Glomerular visceral epithelial cell (primary cell): ENCODE data around the gene COL4A4.
A peak's percentile ranks its signal among the peaks of the same experiment; 100 is the strongest.

Experiments
- DNase-seq: peaks from one replicate; pipeline ENCODE4 v3.0.0-alpha.2; 2016; ENCODE audit errors: extremely low spot score

Gene COL4A4

DNA sequence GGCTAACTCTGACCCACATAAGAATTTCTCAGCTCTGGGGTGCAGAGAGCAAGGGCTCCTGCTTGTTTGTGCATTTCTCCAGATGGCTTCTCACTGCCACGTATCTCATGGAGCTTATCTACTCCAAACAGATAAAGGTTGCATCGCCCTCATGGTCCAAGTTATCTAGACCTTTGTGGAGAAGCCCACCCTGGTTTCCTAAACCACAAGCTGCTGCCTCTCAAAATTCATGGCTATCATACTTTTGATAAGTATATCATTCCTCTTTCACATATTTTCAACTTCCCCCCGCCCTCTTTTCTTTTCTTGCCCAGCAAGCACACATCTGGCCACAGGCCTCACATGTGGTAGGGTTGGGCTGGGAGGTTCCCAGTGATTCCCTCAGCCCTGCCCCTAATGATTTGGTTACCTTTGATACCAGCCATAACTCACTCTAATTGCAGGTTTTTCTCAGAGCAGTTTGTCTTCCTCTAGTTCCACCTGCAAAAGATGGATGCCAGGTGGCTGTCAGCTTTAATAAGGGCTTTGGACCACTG is 182.1 kb downstream of the COL4A4 start:
- DNase-seq, result no peak

DNA sequence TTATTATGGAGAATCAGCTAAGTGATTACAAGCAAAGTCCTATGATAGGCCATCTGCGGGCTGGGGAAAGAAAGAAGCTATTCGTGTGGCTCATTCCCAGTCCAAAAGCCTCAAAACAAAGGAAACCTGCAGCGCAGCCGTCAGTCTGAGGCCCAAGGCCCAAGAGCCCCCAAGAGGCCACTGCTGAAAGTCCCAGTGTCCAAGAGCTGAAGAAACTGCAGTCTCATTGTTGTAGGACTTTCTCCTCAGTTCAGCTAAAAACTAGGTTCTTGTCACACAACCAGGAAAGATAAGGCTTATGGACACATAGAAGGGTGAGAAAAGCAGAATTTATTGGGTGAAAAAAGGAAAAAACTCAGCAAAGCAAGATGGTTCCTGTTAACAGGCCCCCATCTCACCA is 185.0 kb downstream of the COL4A4 start:
- no peak for DNase-seq

DNA sequence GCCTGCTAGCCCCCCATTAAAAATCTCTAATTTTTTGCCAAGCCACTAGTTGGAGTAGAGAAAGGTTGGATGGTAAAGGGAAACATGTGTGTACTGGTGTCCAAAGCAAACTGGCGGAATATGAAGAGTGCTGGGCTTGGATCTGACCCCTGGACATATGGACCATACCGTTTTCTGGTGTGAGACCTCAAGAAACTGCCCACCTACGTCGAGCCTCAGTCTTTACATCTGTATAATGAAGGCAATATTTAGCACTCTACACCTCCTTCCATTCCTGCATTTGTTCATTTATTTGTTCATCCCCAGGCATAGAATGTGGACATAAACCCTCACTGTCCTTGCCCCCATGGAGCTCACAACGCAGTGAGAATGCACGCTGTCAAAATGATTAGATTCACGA is 185.7 kb downstream of the COL4A4 start:
- no peak for DNase-seq

DNA sequence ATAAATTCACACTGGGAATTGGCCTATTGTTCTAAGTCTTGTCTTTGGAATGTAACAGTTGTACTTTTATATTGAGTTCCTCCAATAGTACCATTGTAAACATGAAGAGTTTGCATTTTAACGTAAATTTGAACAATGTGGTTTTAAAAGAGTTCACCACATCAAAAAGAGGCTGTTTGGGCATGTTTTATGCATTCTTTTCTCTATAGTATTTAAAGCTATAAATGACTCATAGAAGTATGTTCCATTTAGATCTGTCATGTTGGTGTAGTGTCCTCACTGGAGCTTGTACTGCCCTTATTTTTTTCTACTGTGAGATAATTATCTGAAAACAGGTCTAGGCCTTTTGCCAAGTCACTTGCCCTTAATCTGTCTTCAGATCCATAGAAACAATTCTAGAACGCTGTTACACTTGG is 186.2 kb downstream of the COL4A4 start:
- DNase-seq, result peak; percentile 40

DNA sequence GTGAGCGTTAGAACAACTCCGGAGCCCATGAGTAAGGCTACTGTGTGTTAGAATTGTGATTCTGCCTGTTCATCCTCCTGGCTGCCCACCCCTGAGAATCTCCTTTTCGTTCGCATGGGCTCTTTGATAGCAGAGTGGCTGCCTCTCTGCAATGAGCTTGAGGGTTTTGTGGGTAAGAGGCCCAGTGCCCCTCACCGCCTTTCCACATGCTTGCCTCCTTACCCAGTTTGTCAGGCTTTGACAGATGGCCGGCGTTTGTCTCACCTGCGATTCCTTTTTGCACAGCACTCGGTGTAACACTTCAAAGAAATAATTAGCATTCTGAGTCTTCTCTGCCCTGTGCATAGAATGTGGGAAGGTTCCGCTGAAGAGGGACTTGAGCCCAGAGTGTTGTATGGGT is 190.2 kb downstream of the COL4A4 start:
- no peak for DNase-seq

DNA sequence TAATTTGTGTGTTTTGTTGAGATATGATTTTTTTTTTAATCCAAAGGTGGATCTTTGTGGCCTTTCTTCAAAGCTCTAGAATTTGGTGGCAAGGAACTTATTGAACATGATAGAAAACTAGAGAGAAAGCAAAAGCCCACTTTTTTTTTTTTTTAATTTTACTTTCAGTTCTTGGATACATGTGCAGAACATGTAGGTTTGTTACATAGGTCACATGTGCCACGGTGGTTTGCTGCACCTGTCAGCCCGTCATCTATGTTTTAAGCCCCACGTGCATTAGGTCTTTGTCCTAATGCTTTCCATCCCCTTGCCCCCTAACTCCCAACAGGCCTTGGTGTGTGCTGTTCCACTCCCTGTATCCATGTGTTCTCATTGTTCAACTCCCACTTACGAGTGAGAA is 192.2 kb downstream of the COL4A4 start:
- DNase-seq, result no peak

DNA sequence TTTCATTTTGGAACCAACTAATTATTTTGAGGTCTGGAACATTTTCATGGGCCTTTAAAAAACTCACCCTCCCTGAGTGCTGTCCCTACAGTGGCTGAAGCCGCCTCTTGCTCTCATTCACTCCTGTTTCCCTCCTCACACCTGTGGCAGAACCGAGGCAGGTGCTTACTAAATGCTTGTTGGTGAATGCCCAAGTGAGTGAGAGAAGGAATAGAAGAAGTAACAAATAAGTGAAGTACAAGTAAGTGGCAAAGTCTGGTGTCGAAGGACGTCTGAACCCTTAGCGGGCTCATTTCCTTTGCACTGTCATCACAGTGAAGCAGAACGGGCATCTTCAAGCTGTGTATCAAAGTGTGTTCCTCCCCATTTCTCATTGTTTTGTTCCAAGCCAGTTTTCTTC is 192.9 kb downstream of the COL4A4 start:
- DNase-seq, result no peak

DNA sequence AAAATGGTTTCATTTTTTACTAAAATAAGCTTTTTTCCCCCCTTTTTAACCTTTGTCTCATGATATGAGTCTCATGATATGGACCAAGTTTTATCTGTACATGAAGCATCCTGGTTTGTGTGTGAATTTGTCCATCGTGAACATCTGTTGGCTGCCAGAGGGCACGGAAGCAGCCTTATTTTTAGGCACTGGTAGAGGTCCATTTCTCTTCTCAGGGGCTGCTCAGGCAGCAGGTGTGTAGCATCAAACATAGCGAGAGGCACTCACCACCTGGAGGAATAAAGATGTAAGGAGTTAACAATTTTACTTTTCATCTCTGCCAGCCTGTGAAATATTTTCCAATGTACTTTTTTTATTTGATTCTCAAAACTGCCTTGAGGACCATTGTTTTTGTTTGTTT is 193.6 kb downstream of the COL4A4 start:
- DNase-seq, result no peak

DNA sequence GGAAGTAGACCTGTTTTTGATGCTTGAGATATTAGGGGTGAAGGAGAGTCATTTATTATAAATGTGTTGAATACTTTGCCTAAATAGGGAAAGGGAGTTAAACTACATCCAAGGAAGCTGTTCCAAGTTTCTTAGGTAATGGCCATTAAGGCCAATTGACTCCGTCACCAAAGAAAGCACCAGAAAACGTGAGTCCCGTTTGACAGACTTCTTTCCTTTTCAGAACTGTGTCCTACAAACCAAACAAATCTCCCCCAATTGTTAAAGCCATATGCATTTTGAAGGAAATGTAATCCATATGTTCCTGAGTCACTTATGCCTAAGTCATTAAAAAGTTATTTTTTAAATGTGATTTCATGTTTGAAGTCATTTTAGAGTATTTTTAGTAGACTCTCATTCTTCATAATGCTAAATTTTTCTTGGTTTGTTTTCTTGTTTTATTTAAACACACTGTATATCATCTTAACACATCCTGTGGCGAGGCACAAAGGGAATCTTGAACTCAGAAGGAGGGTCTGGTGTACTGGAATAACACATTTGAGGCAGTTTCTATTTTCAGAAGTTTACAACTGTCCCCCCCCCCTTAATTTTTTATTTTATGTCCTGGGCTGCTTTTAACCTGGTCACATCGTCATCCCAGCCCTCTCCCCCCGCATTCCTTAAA is 194.5 kb downstream of the COL4A4 start:
- no peak for DNase-seq

DNA sequence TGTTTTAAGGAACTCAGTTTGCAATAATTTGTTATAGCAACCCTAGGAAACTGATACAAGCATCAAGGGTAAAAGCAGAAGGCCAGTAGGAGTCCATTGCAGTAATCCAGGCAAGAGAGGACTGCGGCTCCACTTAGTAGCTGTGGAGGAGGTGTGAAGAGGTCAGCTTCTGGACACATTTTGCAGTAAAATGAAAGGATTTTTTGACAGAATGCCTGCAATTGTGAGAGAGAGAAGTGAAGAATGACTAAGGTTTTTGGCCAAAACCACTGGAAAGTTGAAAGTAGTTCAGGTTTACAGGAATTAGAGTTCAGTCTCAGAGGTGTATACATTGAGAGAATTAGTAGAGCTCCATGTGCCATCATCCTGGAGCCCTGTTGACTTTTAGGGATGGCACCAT is 198.6 kb downstream of the COL4A4 start:
- DNase-seq, result no peak

DNA sequence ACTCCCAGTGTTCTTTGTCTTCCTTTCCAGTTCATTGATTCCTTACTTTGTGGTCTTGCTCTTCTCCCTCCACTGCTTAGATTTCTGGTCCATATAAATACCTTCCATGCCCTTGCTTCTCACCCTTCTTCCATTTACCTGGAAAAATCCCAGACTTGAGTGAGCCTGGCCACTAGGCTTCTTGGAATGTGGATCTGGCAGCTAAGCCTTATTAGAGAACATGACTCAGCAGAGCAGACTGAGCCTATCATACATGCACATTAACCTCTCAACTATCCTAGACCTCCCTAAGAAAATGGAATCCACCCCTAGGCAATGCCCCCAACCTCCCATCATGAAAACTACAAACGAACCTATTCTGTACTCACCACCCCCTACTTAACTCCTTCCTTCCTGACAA is 200.5 kb downstream of the COL4A4 start:
- peak; percentile 90 for DNase-seq

DNA sequence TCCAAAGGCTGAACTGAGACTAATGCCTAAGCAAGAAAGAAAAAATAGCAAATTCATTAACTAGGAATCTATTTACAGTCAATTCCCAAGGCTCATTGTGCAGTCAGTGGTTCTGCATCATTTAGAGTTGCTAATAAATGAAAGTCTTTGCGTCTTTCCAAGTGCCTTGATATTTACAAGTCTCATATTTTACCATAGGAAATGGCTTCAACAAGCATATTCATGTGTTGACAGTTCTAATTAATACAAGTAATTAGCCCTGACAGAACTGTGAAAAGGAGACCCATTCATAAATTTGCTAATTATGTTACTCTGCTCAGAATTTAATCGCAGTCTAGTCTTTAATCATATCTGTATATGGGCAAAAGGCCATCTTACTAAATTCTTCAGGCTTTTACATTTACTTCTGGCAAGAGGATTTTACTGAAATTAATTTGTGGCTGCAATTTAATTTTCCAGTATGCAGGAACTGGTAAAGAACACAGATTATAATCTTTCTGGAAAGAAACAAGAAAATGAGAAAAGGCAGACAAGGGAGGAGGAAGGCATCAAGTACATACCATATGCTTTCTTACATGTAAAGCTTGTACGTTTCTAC is 201.7 kb downstream of the COL4A4 start:
- DNase-seq, result no peak

DNA sequence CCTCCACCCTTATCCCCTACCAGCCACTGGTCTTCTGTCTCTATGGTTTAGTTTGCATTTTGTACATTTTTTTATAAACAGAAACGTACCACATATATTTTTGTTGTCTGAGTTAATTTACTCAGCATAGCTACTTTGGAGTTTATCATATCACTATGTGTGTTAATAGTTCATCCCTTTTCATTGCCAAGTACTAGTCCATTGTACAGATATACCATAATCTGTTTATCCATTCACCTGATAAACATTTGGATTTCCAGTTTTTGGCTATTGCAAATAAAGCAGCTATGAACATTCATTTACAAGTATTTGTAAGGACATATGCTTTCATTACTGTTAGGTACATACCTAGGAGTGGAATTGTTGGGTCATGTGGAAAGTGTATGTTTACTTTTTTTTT is 204.6 kb downstream of the COL4A4 start:
- no peak for DNase-seq

DNA sequence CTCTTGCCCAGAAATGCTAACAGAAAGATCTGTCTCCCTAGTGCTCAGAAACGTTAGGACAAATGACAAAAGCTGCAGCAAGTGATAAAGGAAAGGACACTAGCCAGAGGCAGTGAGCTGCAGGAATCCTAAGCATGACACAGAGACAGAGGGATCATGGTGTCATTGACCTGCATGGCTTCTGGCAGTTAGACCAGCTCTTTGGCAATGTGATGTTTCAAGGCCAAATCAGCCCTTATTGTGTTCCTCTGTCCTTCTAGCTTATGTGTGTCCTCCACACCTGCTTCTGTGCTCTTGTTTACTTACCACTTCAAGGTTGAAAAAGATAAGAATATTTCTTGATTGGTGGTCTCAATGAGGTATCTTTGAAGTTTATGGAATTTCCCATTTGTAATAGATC is 207.3 kb downstream of the COL4A4 start:
- DNase-seq, result no peak

DNA sequence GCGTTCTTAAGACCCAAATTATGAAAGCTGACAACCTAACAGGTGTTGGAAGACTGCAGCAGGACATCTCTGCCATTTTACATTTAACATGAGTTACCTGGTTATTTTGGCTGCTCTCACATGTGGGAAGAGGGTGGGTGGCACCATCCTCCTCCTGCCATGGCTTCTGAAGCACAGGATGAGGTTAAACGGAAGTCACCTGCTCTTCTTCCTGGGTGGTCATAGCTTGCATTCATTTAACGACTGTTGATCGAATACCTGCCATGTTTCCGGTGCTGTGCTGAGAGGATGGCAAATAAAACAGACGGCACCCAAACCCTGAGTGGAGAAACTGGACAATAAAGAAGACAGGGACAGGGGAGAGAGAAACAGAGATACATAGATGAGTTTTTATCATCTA is 210.2 kb downstream of the COL4A4 start:
- no peak for DNase-seq

DNA sequence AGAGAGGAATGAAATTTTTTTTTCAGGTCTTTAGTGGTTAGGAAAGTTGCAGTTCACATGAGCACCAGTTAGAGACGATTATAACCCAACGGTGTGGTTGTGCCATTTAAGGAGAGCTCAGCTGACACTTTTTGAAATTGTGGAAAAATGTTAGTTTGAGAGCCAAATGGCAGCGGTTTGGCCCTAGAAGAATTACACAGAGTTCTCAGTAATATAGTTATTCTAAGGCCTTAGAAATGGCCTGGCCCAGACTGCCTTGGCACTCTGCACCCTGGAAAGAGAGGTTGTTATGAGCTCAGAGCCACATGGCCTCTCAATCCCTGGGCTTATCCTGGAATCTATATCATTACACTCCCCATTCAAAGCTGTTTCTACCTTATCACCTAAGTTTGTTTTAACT is 210.8 kb downstream of the COL4A4 start:
- no peak for DNase-seq
